K562 (cell line): Measurements from ENCODE around the gene TMEM88. TPM values are rescaled to one million over a fixed set of nuclear protein-coding genes. Genes with fewer than 3 reads are reported as not detected.

Experiments
- BRF1 ChIP-seq: IDR thresholded peaks from 3 replicates; pipeline ENCODE4 v1.6.1; 2011; ENCODE audit warnings: borderline replicate concordance, mild to moderate bottlenecking; ENCODE audit not compliant: insufficient read length; ENCODE audit errors: extremely low read depth
- CAMTA2 ChIP-seq: fragments of 250-450 bp; sonication (Bioruptor Pico); conservative IDR thresholded peaks from 2 replicates; pipeline ENCODE4 v1.5.1; 2022
- CBX5 ChIP-seq: IDR thresholded peaks from 2 replicates; pipeline ENCODE4 v1.6.1; 2014; ENCODE audit warnings: low read depth, borderline replicate concordance
- CC2D1A ChIP-seq: fragments of 450-650 bp; IDR thresholded peaks from 2 replicates; pipeline ENCODE4 v1.6.1; 2017; ENCODE audit warnings: mild to moderate bottlenecking
- COPS2 ChIP-seq: fragments of 450-650 bp; conservative IDR thresholded peaks from 2 replicates; pipeline ENCODE4 v1.6.1; 2016; ENCODE audit warnings: mild to moderate bottlenecking, moderate library complexity
- ESRRB ChIP-seq: fragments of 250-450 bp; sonication (Bioruptor Pico); IDR thresholded peaks from 2 replicates; pipeline ENCODE4 v1.5.0; 2020; ENCODE audit warnings: mild to moderate bottlenecking, moderate library complexity, borderline replicate concordance
- FUS ChIP-seq: fragments of 200-400 bp; formaldehyde crosslinking; optimal IDR thresholded peaks from 2 replicates; pipeline ENCODE3; 2017; ENCODE audit warnings: low read depth, low read length
- GABPA ChIP-seq: fragments of 200-800 bp; sonication (Bioruptor generic); conservative IDR thresholded peaks from 2 replicates; pipeline ENCODE4 v1.6.1; 2016; ENCODE audit warnings: low read depth, missing genetic modification characterization, missing compliant biosample characterization
- HNRNPK ChIP-seq: fragments of 200-400 bp; formaldehyde crosslinking; IDR thresholded peaks from one replicate; pipeline ENCODE4 v1.6.1; 2018; ENCODE audit warnings: mild to moderate bottlenecking, low read depth, low read length; ENCODE audit not compliant: poor library complexity, severe bottlenecking
- MTA3 ChIP-seq: fragments of 450-650 bp; formaldehyde crosslinking; IDR thresholded peaks from 2 replicates; pipeline ENCODE4 v1.6.1; 2017; ENCODE audit warnings: mild to moderate bottlenecking, borderline replicate concordance
- NONO ChIP-seq, 2 experiments: fragments of 200-400 bp in 1 of 2; fragments of 450-650 bp in 1 of 2; formaldehyde crosslinking in 1 of 2; IDR thresholded peaks; 2 replicates each; pipeline ENCODE4 v1.6.1; 2017; ENCODE audit warnings: low read depth in 2 of 2, mild to moderate bottlenecking in 2 of 2, moderate library complexity in 2 of 2, low read length in 1 of 2
- PBX2 ChIP-seq, 2 experiments: IDR thresholded peaks in 1 of 2; conservative IDR thresholded peaks in 1 of 2; 2 replicates each; pipeline ENCODE4 v1.6.1; 2016; ENCODE audit warnings: low read depth in 2 of 2, mild to moderate bottlenecking in 1 of 2, missing compliant biosample characterization in 1 of 2, missing genetic modification characterization in 1 of 2, moderate library complexity in 1 of 2
- PHTF2 ChIP-seq: fragments of 250-450 bp; sonication (Bioruptor Pico); IDR thresholded peaks from 2 replicates; pipeline ENCODE4 v1.5.0; 2021; ENCODE audit warnings: mild to moderate bottlenecking
- PTTG1 ChIP-seq: fragments of 450-650 bp; IDR thresholded peaks from 2 replicates; pipeline ENCODE4 v1.6.1; 2016; ENCODE audit warnings: low read depth, mild to moderate bottlenecking, missing genetic modification characterization, missing compliant biosample characterization
- RCOR1 ChIP-seq, 2 experiments: IDR thresholded peaks; 2 replicates each; pipeline ENCODE4 v1.6.1; 2012; ENCODE audit warnings: low read depth in 2 of 2, low read length in 2 of 2, borderline replicate concordance in 1 of 2, improper control_type of control experiment in 1 of 2
- RFX5 ChIP-seq: IDR thresholded peaks from 2 replicates; pipeline ENCODE4 v1.6.1; 2011; ENCODE audit warnings: low read depth, mild to moderate bottlenecking, improper control_type of control experiment, low read length
- RNF2 ChIP-seq: sonication (generic); IDR thresholded peaks from 2 replicates; pipeline ENCODE4 v1.6.1; 2016
- UBTF ChIP-seq, 2 experiments: IDR thresholded peaks; 2 replicates each; pipeline ENCODE4 v1.6.1; 2012; ENCODE audit warnings: improper control_type of control experiment in 2 of 2, low read depth in 2 of 2, low read length in 2 of 2, borderline replicate concordance in 1 of 2
- XRCC3 ChIP-seq: fragments of 450-650 bp; IDR thresholded peaks from 2 replicates; pipeline ENCODE4 v1.6.1; 2017; ENCODE audit warnings: mild to moderate bottlenecking, moderate library complexity
- ZC3H4 ChIP-seq: sonication (generic); formaldehyde crosslinking; IDR thresholded peaks from 2 replicates; pipeline ENCODE4 v1.9.0; 2021; ENCODE audit warnings: missing genetic modification reagents, borderline replicate concordance
- ZNF282 ChIP-seq: sonication (generic); formaldehyde crosslinking; IDR thresholded peaks from 2 replicates; pipeline ENCODE4 v1.8.1; 2023; ENCODE audit warnings: missing genetic modification reagents
- ZNF830 ChIP-seq: fragments of 250-450 bp; sonication (Bioruptor Pico); IDR thresholded peaks from 2 replicates; pipeline ENCODE4 v1.5.0; 2021; ENCODE audit warnings: mild to moderate bottlenecking
- polyA plus RNA-seq, 8 experiments: library from polyadenylated mRNA; depleted of rRNA in 4 of 8; stranded (reverse) in 5 of 8; unstranded in 3 of 8; fragments of >200 nt; fragmentation: Nextera tagmentation in 2 of 8; fragmentation: Illumina TruSeq in 1 of 8; extraction: Ambion mirVana in 2 of 8; extraction: Trizol in 1 of 8; gene quantifications; 2 replicates each; pipeline versions ENCODE4 v1.2.1 to v1.2.3, GENCODE V29; 2011 to 2014; ENCODE audit warnings: inconsistent platforms in 1 of 8, missing spikeins in 1 of 8
- total RNA-seq, 7 experiments: library from RNA; depleted of rRNA in 6 of 7; stranded (reverse); fragments of >200 nt in 6 of 7; fragmentation: Illumina TruSeq in 2 of 7; extraction: Trizol in 2 of 7; gene quantifications; 2 replicates each; pipeline versions ENCODE4 v1.2.1 to v1.2.3, GENCODE V29; 2011 to 2021; ENCODE audit warnings: low replicate concordance in 1 of 7

Gene TMEM88
- total and polyA plus RNA-seq, 9 of the 15 experiments (the other 6 are each of a cell fraction or from before 2014, with no cell fraction given) = 0.10 to 1.4 (median 0.36) TPM; not detected in 3

- TF ChIP-seq ZC3H4 (CRISPR knock-in tag) (no peak), FUS (no peak), ZNF282 (CRISPR knock-in tag) (no peak), ZNF830 (CRISPR knock-in tag) (0 out of 2 replicates have a peak, but pooled peaks have one; percentile 63), UBTF (IDR thresholded peaks at IDR 0.05; ENCODE audit: borderline replicate concordance in 1 of 2, low read depth in 2 of 2, low read length in 2 of 2) (0 out of 4 replicates have a peak, but pooled peaks of 1 of the 2 experiments have one; percentile 32), PBX2 (CRISPR knock-in tag; IDR thresholded peaks at IDR 0.05; ENCODE audit: low read depth) (no peak), PBX2 (tag; conservative IDR thresholded peaks at IDR 0.05; ENCODE audit: low read depth) (no peak), ESRRB (CRISPR knock-in tag) (no peak), COPS2 (no peak), HNRNPK (no peak), PHTF2 (CRISPR knock-in tag) (no peak), CC2D1A (no peak), BRF1 (no peak), RNF2 (peak; percentile 42; the same call in 1 of the 2 replicates), MTA3 (0 out of 2 replicates have a peak, but pooled peaks have one; percentile 48), GABPA (peak; percentile 64), CAMTA2 (no peak), PTTG1 (tag) (no peak), RCOR1 (IDR thresholded peaks at IDR 0.05; ENCODE audit: borderline replicate concordance in 1 of 2, low read depth in 2 of 2, low read length in 2 of 2) (peak in 1 of 2 experiments; percentile 47; a peak in 1 of 4 replicates), CBX5 (no peak), NONO (IDR thresholded peaks at IDR 0.05; ENCODE audit: low read depth in 2 of 2, low read length in 1 of 2) (no peak), XRCC3 (no peak), RFX5 (no peak)
Measured at GRCh38 chr17:7856811-7857712, 2.2 kb downstream of the TMEM88 start, which contains the start of gene NAA38 (continued).
